Heart left ventricle (tissue), 16 donors: ENCODE results near the gene AHCYL1. TPM values are rescaled to one million over a fixed set of nuclear protein-coding genes. Genes with fewer than 3 reads are reported as not detected.

Experiments used
- ATAC-seq, 4 donors: fragments of 200-7000 bp; cut with Tn5 transposase; one replicate each; pipeline ENCODE4 v1.9.1; 2020 to 2022; ENCODE audit warnings: moderate library complexity in 4 of 4, mild to moderate bottlenecking in 3 of 4, moderate number of reproducible peaks in 1 of 4
- DNase-seq, 5 donors: peaks; one replicate each; pipeline ENCODE4 v3.0.0-alpha.2; 2020
- H3K27ac ChIP-seq, 12 donors: fragments of 200-600 bp; sonication (generic) in 4 of 12; one replicate each; pipeline versions ENCODE4 v1.5.0 to v1.8.0; 2016 to 2022; ENCODE audit warnings: mild to moderate bottlenecking in 2 of 12
- H3K27me3 ChIP-seq, 9 donors: fragments of 200-600 bp; sonication (generic) in 2 of 9; one replicate each; pipeline versions ENCODE4 v1.5.1 to v1.8.0; 2016 to 2022; ENCODE audit warnings: mild to moderate bottlenecking in 3 of 9
- H3K36me3 ChIP-seq, 9 donors: fragments of 200-600 bp; sonication (generic) in 2 of 9; one replicate each; pipeline versions ENCODE4 v1.5.0 to v1.8.0; 2018 to 2022; ENCODE audit warnings: mild to moderate bottlenecking in 2 of 9
- H3K4me1 ChIP-seq, 12 donors: fragments of 200-600 bp; sonication (generic) in 4 of 12; one replicate each; pipeline versions ENCODE4 v1.5.0 to v1.8.0; 2016 to 2022; ENCODE audit warnings: mild to moderate bottlenecking in 3 of 12
- H3K4me3 ChIP-seq, 12 donors: fragments of 200-600 bp; sonication (generic) in 4 of 12; one replicate each; pipeline versions ENCODE4 v1.5.0 to v1.8.0; 2017 to 2022; ENCODE audit warnings: mild to moderate bottlenecking in 9 of 12, moderate library complexity in 4 of 12
- H3K9me3 ChIP-seq, 12 donors: fragments of 200-600 bp; sonication (generic) in 4 of 12; one replicate each; pipeline versions ENCODE4 v1.5.0 to v1.8.0; 2016 to 2022; ENCODE audit warnings: mild to moderate bottlenecking in 1 of 12
- POLR2A ChIP-seq, 2 donors: fragments of 450-650 bp; IDR thresholded peaks; one replicate each; pipeline ENCODE4 v1.6.1; 2017; ENCODE audit warnings: antibody characterized with exemption in 2 of 2, mild to moderate bottlenecking in 2 of 2, moderate library complexity in 2 of 2
- WGBS, 4 donors: extraction: QIAGEN DNeasy Blood & Tissue Kit in 2 of 4; methylation state at CpG; one replicate each; pipeline versions ENCODE4 v1.1.5 to v1.1.7; 2013 to 2018; 5-methylcytosine and 5-hydroxymethylcytosine counted together
- intact Hi-C, 10 donors: fragments of 100-400 bp; cut with DNase I; formaldehyde crosslinking; loops; one replicate each; pipeline versions ENCODE4 v1.11.1 to v1.14.2; 2022
- polyA plus RNA-seq, 2 donors: library from polyadenylated mRNA; stranded (reverse); fragments of 200-250 nt; gene quantifications; one replicate each; pipeline ENCODE4 v1.2.3, GENCODE V29; 2013
- total RNA-seq, 9 donors: library from RNA; depleted of rRNA in 2 of 9; stranded (reverse); fragments of >200 nt in 2 of 9; fragmentation: NEBNext Ultra II Directional in 3 of 9; extraction: Animal tissue kit (Norgen Biotek cat#: 25700) in 3 of 9; gene quantifications; one replicate each; pipeline versions ENCODE4 v1.1.0 to v1.2.4, GENCODE V29; 2016 to 2023
- TF ChIP-seq, protein P1 (sequence below), 12 donors: fragments of 200-600 bp; sonication (generic) in 4 of 12; IDR thresholded peaks; one replicate each; pipeline versions ENCODE4 v1.5.0 to v1.8.0; 2018 to 2022; ENCODE audit warnings: antibody characterized with exemption in 12 of 12, mild to moderate bottlenecking in 5 of 12
- donor health status: ischemic (EF 13 %, LVEDD 7.1; RV severe dilation, severe dysfunction).
- donor health status: healthy with polysubstance abuse.
- donor health status: DM: no; HTN: yes; CAD: no.
- donor health status: DM: no; HTN: no; CAD: no.
- donor health status: ischemic (EF 25% LVEDD 6.9; RV normal size, moderate dysfunction).
- donor health status: ischemic (EF 25% LVEDD 5.7; RV mildly dilated, moderate dysfunction).
- donor health status: healthy.
- donor health status: DM: yes; HTN: yes; CAD: no.
- donor health status: ischemic (EF 35%, LVEDD 5.7; RV mildly dilated, moderate dysfunction).
- donor health status: nonischemic (EF 11% LVEDD 7.7; RV severe dilation, severe dysfunction).
- donor health status: DM: yes; HTN: yes; CAD: no.
- donor health status: PGD.
- donor health status: ischemic (EF 29% LVEDD 5.4; RV normal size, mild dysfunction).
- donor health status: nonischemic (EF 23%, LVEDD 6.1; RV moderate dilation, normal function).

AHCYL1 gene
- total and polyA plus RNA-seq, 11 donors: 23.8 to 56.7 (median 42.1) TPM

DNA sequence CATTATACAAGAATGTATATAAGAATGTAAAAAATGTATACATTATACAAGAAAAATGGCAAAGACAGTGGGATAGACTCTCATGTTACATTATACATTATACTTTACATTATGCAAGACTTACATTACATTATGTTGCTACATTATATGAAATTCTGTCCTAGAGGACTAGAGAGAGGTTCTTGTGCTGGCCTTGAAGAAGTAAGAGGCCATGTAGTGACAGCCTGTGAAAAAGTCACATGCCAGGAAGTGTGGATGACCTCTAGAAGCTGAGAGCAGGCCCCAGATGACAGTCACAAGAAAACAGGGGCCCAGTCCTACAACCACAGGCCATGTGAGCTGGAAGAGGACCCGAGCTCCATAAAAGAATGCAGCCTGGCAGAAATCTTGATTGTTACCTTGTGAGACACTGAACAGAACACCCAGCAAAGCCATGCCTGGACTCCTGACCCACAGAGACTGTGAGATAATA is 30.5 kb upstream of the AHCYL1 start:
- intact Hi-C loops: no loop called here
- WGBS, 4 donors: 18 to 28% (median 21%) methylated on average over 1 of the region's 1 CpG
- peak overlapping the region in 11 of 12 donors; percentile 2 to 79 (median 65) for H3K27ac ChIP-seq

DNA sequence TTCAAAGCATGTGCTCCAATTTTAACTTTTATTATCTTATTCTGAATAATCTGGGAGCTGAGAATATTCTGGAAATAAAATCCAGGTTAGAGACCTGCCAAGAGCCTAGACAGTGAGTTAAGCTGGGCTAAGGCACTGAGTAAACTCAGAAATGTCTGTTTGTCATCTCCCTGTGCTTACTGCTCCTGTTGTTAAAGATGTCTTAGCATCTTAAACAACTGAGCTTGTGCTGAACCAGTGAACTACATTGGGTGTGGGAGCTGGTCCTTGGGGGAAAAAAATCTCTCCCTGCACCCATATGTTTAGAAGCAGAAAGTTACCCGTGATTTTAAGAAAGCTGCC is 25.0 kb upstream of the AHCYL1 start:
- Histone ChIP-seq H3K36me3 (no peaks in the 10 kb centered on the region), H3K4me1 (peaks cover 0 to 39% (median 14%) of the 10 kb centered on the region in 12 donors), H3K9me3 (no peaks in the 10 kb centered on the region), H3K27ac (peak overlapping the region in 3 of 12 donors; percentile 6 to 11 (median 8)), H3K4me3 (no peak overlapping the region), H3K27me3 (no peaks in the 10 kb centered on the region)
- WGBS, 4 donors: 28 to 43% (median 28%) methylated on average over 1 of the region's 1 CpG
- intact Hi-C loops: no loop called here
- ATAC-seq (peak in 1 of 4 donors; percentile 16), DNase-seq (no peak)
- no peak for TF ChIP-seq POLR2A (IDR thresholded peaks at IDR 0.05)
- TF ChIP-seq, protein P1, sequence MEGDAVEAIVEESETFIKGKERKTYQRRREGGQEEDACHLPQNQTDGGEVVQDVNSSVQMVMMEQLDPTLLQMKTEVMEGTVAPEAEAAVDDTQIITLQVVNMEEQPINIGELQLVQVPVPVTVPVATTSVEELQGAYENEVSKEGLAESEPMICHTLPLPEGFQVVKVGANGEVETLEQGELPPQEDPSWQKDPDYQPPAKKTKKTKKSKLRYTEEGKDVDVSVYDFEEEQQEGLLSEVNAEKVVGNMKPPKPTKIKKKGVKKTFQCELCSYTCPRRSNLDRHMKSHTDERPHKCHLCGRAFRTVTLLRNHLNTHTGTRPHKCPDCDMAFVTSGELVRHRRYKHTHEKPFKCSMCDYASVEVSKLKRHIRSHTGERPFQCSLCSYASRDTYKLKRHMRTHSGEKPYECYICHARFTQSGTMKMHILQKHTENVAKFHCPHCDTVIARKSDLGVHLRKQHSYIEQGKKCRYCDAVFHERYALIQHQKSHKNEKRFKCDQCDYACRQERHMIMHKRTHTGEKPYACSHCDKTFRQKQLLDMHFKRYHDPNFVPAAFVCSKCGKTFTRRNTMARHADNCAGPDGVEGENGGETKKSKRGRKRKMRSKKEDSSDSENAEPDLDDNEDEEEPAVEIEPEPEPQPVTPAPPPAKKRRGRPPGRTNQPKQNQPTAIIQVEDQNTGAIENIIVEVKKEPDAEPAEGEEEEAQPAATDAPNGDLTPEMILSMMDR (IDR thresholded peaks at IDR 0.05): no peak

More for the DNA sequence above, 30.5 kb upstream of the AHCYL1 start:
- peaks cover 0 to 23% (median 6%) of the 10 kb centered on the region in 12 donors for H3K4me1 ChIP-seq
- H3K27me3 ChIP-seq: no peaks in the 10 kb centered on the region
- DNase-seq (peak in 4 of 5 donors; percentile 31 to 57 (median 46)), ATAC-seq (peak; percentile 79 to 97 (median 84))
- H3K36me3 ChIP-seq: no peaks in the 10 kb centered on the region
- TF ChIP-seq, protein P1 (IDR thresholded peaks at IDR 0.05): no peak
- TF ChIP-seq POLR2A (IDR thresholded peaks at IDR 0.05): no peak
- H3K4me3 ChIP-seq: no peak overlapping the region
- H3K9me3 ChIP-seq: no peaks in the 10 kb centered on the region

DNA sequence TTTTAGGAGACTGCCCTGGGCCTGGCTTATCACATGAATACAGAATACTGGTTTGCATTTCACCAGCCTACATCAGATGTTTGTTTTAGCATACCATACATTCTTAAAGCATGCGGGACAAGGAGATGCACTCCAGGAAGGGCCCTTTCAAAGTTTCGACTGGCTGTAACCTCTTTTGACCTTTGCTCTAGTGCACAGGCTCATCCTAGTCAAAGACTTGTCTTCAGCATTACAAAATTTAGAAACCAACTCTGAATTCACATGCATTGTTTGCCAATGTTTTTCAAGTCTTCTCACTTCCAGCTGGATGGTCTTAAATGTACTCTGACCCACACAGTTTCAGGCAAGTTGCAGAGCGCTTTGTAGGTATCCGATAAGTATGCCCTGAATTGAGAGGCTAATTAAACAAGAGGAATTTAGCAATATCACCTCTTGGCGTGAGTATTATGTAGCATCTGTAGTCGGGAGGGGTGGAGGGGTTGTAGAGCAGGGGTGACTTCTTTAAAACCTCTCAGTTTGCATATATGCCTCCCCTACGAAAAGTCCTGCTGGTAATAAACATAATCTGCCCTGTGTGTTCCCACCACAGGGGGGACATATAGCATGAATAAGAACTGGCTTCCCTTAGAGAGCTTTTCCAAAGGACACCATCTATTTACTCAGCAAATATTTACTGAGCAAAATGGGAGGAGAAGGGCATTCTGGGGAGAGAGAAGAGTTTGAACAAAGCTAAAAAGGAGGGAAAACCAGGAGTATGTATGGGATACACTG is 24.4 kb upstream of the AHCYL1 start:
- TF ChIP-seq POLR2A (IDR thresholded peaks at IDR 0.05): no peak
- TF ChIP-seq, protein P1 (IDR thresholded peaks at IDR 0.05): no peak
- peaks cover 0 to 39% (median 13%) of the 10 kb centered on the region in 12 donors for H3K4me1 ChIP-seq
- no peak for DNase-seq
- no peak overlapping the region for H3K4me3 ChIP-seq
- H3K36me3 ChIP-seq: no peaks in the 10 kb centered on the region
- no peaks in the 10 kb centered on the region for H3K27me3 ChIP-seq
- intact Hi-C loops: no loop called here
- ATAC-seq: peak in 2 of 4 donors; percentile 34 to 42
- peaks cover 0 to under 1% (median 0%) of the 10 kb centered on the region in 12 donors for H3K9me3 ChIP-seq
- peak overlapping the region in 3 of 12 donors; percentile 6 to 11 (median 8) for H3K27ac ChIP-seq
- WGBS, 4 donors: 57 to 64% (median 61%) methylated on average over 7 of the region's 7 CpGs

DNA sequence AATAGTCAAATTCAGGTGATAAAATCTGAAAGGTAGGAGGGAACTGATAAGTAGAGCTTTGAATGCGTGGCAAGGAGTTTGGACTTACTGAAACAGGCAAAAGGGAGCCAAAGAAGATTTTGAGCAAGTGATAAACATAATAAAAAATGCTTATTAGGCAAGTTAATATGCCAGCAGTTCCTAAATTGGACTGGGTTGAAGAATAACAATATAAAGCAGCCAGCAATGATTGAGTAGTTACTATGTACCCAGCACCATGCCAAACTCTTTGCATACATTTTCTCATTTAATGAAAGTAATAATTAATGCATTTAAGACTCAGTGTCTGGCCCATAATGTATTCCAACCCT is 23.8 kb upstream of the AHCYL1 start:
- whole genome bisulfite sequencing, 4 donors: 44 to 97% (median 71%) methylated on average over 1 of the region's 1 CpG

More for the DNA sequence above, 23.8 kb upstream of the AHCYL1 start:
- Histone ChIP-seq H3K27ac (peak overlapping the region in 1 of 12 donors; percentile 11), H3K4me1 (peaks cover 0 to 39% (median 13%) of the 10 kb centered on the region in 12 donors), H3K36me3 (no peaks in the 10 kb centered on the region), H3K27me3 (no peaks in the 10 kb centered on the region), H3K9me3 (peaks cover 0 to 6% (median 0%) of the 10 kb centered on the region in 12 donors), H3K4me3 (no peak overlapping the region)
- DNase-seq (no peak), ATAC-seq (no peak)
- no peak for TF ChIP-seq POLR2A (IDR thresholded peaks at IDR 0.05)
- TF ChIP-seq, protein P1 (IDR thresholded peaks at IDR 0.05): no peak
- intact Hi-C loops: no loop called here
